Measurements from ENCODE around the gene IMMP2L. TPM values are rescaled to one million over a fixed set of nuclear protein-coding genes. Genes with fewer than 3 reads are reported as not detected.

IMMP2L gene
- total RNA-seq, 4 donors from 2014 or later: 12.0 to 22.2 (median 17.5) TPM

DNA sequence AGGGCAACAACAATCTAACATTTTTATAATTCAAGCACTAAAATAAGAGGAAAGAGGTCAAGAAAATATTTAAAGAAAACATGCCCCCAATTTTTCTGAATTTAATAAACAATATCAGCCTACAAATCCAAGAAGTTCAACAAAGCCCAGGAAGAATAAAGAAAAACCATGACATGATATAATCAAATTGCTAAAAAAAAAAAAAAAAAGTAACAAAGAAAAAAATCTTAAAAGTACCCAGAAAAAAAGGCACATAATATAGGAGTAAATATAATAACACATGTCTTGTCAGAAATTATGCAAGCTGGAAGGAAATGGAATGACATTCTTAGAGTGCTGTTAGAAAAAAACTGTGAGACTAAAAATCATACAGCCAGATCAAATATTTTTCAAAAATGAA is 151.4 kb downstream of the IMMP2L start:
- H3K9me3 ChIP-seq: no peaks in the 10 kb centered on the region
- intact Hi-C loops (cut with DNase I): no loop called here
- peaks cover 0 to 9% (median 6%) of the 10 kb centered on the region in 4 donors for H3K4me1 ChIP-seq
- H3K27ac ChIP-seq (replicated peaks in 1 of 4): no peak overlapping the region
- no peak for DNase-seq (ENCODE audit: extremely low spot score)
- no peak overlapping the region for H3K4me3 ChIP-seq
- no peaks in the 10 kb centered on the region for H3K27me3 ChIP-seq
- TF ChIP-seq POLR2AphosphoS5 (IDR thresholded peaks at IDR 0.05) (no peak), POLR2A (IDR thresholded peaks at IDR 0.05; ENCODE audit: low read depth) (no peak), EP300 (IDR thresholded peaks at IDR 0.05) (no peak)
- TF ChIP-seq, protein P1, sequence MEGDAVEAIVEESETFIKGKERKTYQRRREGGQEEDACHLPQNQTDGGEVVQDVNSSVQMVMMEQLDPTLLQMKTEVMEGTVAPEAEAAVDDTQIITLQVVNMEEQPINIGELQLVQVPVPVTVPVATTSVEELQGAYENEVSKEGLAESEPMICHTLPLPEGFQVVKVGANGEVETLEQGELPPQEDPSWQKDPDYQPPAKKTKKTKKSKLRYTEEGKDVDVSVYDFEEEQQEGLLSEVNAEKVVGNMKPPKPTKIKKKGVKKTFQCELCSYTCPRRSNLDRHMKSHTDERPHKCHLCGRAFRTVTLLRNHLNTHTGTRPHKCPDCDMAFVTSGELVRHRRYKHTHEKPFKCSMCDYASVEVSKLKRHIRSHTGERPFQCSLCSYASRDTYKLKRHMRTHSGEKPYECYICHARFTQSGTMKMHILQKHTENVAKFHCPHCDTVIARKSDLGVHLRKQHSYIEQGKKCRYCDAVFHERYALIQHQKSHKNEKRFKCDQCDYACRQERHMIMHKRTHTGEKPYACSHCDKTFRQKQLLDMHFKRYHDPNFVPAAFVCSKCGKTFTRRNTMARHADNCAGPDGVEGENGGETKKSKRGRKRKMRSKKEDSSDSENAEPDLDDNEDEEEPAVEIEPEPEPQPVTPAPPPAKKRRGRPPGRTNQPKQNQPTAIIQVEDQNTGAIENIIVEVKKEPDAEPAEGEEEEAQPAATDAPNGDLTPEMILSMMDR (IDR thresholded peaks at IDR 0.05): no peak
- H3K36me3 ChIP-seq: no peaks in the 10 kb centered on the region

DNA sequence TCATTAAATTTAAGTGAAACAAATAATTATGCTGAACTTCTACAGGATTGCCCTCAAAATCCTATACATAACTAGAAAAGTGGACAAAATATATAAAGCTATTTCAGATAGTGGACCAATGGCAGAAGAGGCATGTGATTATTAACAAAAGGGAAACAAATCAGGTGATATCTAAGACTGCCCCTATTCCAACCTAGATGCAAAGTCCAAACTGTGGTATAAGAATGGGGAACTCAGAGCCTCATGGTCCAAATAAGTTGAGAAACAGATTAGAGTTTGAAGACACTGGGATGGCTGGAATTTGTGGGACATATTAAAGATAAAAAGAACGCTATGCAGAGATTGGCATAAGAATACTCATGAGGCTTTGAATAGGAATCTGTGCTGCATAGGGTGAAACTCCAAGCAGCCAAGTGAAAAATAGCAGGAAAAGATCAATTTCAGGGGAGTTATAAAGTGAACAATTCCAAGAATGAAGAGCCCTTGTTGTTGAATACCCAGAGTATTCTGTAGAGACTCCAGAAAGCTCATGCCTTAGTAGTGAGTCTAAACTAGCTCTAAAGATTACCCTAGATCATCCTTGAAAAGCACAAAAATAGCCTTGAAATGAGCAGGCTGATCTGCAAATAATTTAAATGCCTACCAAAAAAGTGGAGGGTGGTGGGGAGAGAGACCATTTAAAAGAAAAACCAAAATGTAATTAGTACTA is 152.4 kb downstream of the IMMP2L start:
- H3K27ac ChIP-seq (replicated peaks in 1 of 4): no peak overlapping the region
- DNase-seq (ENCODE audit: extremely low spot score): no peak
- H3K4me1 ChIP-seq: peaks cover 0 to 9% (median 6%) of the 10 kb centered on the region in 4 donors
- TF ChIP-seq, protein P1 (IDR thresholded peaks at IDR 0.05): no peak
- no peak for TF ChIP-seq POLR2AphosphoS5 (IDR thresholded peaks at IDR 0.05)
- no peak for TF ChIP-seq POLR2A (IDR thresholded peaks at IDR 0.05; ENCODE audit: low read depth)
- no peak for TF ChIP-seq EP300 (IDR thresholded peaks at IDR 0.05)
- H3K4me3 ChIP-seq: no peak overlapping the region
- no peaks in the 10 kb centered on the region for H3K9me3 ChIP-seq
- no peaks in the 10 kb centered on the region for H3K36me3 ChIP-seq
- no peaks in the 10 kb centered on the region for H3K27me3 ChIP-seq
- intact Hi-C loops (cut with DNase I): no loop called here
- WGBS: 83% methylated on average over 1 of the region's 1 CpG

DNA sequence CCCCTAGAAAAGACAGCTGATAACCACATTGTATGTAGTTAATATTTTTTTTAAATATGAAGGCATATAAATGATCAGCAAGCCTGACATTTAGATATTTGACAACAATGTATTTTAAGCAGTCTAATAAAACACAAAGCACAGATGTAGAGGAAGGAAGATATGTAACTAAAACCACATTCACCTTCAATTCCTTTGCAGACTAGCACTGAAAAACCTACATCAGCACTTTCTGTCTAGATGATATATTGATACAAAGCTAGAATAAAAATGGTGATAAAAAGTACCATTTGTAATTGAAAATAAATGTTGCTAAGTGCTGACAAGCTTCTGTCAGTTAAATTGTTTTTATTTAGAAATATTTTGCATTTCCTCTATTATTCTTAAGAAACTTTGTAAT is 153.6 kb downstream of the IMMP2L start:
- no peak for TF ChIP-seq EP300 (IDR thresholded peaks at IDR 0.05)
- TF ChIP-seq, protein P1 (IDR thresholded peaks at IDR 0.05): no peak
- TF ChIP-seq POLR2AphosphoS5 (IDR thresholded peaks at IDR 0.05): no peak
- Histone ChIP-seq H3K9me3 (no peaks in the 10 kb centered on the region), H3K27ac (replicated peaks in 1 of 4) (no peak overlapping the region), H3K27me3 (no peaks in the 10 kb centered on the region), H3K36me3 (no peaks in the 10 kb centered on the region), H3K4me1 (peaks cover 0 to 2% (median under 1%) of the 10 kb centered on the region in 4 donors), H3K4me3 (no peak overlapping the region)
- intact Hi-C loops (cut with DNase I): no loop called here
- DNase-seq (ENCODE audit: extremely low spot score): no peak

DNA sequence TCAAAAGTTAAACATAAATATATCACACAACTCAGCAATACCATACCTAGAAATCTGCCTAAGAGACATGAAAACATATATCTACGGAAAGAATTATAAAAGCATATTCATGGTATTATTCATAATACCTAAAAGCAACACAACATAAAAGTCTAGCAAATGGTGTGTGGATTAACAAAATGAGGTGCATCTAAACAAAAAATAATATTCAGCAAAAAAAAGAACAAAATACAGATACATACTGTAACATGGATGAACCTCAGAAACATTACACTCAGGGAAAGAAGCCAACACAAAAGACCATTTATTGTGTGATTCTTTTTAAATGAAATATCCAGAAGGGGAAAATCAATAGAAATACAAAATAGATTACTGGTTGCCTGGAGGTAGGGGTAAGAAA is 155.0 kb downstream of the IMMP2L start:
- Histone ChIP-seq H3K36me3 (no peaks in the 10 kb centered on the region), H3K27ac (replicated peaks in 1 of 4) (no peak overlapping the region), H3K27me3 (no peaks in the 10 kb centered on the region), H3K4me1 (no peaks in the 10 kb centered on the region), H3K9me3 (no peaks in the 10 kb centered on the region), H3K4me3 (no peak overlapping the region)
- TF ChIP-seq POLR2AphosphoS5 (IDR thresholded peaks at IDR 0.05): no peak
- TF ChIP-seq POLR2A (IDR thresholded peaks at IDR 0.05; ENCODE audit: low read depth): no peak
- TF ChIP-seq EP300 (IDR thresholded peaks at IDR 0.05): no peak
- TF ChIP-seq, protein P1 (IDR thresholded peaks at IDR 0.05): no peak
- intact Hi-C loops (cut with DNase I): no loop called here
- WGBS: 97% methylated on average over 1 of the region's 1 CpG
- DNase-seq (ENCODE audit: extremely low spot score): no peak

DNA sequence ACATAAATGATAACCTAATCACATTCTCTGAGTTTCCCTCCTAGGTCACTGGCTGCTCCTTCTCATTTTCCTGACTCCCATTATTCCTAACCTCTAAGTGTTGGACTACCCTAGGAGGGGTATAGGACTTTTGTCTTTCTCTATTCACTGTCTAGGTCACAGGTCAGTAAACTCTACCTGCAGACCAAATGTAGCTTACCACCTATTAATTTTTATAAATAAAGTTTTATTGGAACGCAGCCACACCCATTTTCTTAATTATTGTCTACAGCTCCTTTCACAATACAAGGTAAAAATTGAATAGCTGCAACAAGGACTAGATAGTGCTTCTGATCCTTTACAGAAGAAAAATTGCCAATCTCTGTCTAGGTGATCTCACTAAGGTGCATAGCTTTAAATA is 156.7 kb downstream of the IMMP2L start:
- intact Hi-C loops (cut with DNase I): no loop called here
- Histone ChIP-seq H3K36me3 (no peaks in the 10 kb centered on the region), H3K27me3 (no peaks in the 10 kb centered on the region), H3K27ac (replicated peaks in 1 of 4) (no peak overlapping the region), H3K4me3 (no peak overlapping the region), H3K4me1 (peaks cover 0 to 5% (median 0%) of the 10 kb centered on the region in 4 donors), H3K9me3 (no peaks in the 10 kb centered on the region)
- DNase-seq (ENCODE audit: extremely low spot score): no peak
- 100% methylated on average over 1 of the region's 1 CpG for WGBS
- TF ChIP-seq POLR2A (IDR thresholded peaks at IDR 0.05; ENCODE audit: low read depth) (no peak), EP300 (IDR thresholded peaks at IDR 0.05) (no peak), POLR2AphosphoS5 (IDR thresholded peaks at IDR 0.05) (no peak)
- TF ChIP-seq, protein P1 (IDR thresholded peaks at IDR 0.05): no peak

Data from esophagus muscularis mucosa (tissue), 4 donors.